GM12874 (cell line): ENCODE data around the gene NPAS4.

Experiments
- TF ChIP-seq, protein P1 (sequence below): IDR thresholded peaks from 2 replicates; pipeline ENCODE4 v1.5.1; 2011; ENCODE audit warnings: low read depth, mild to moderate bottlenecking, control low read depth, low read length, moderate library complexity; ENCODE audit not compliant: insufficient read depth

The NPAS4 gene

DNA sequence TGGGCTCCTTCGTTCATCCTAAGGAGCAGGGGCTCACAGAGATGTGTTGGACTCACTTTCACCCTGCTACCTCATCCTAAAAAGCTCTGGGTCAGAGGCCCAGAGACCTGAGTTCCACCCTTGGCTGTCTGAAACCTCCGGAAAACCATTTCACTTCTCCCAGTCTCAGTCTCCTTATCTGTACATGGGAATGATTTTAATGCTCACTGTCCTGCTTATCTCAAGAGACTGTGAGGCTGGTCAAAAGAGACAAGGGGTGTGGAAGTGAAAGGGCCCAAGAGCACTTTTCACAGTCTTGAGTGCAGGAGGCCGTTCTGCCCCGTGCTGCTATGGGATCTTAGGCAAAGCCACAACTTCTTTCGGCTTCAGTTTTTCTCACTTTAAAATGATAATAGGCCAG, 13.2 kb upstream of the NPAS4 start:
- TF ChIP-seq, protein P1, sequence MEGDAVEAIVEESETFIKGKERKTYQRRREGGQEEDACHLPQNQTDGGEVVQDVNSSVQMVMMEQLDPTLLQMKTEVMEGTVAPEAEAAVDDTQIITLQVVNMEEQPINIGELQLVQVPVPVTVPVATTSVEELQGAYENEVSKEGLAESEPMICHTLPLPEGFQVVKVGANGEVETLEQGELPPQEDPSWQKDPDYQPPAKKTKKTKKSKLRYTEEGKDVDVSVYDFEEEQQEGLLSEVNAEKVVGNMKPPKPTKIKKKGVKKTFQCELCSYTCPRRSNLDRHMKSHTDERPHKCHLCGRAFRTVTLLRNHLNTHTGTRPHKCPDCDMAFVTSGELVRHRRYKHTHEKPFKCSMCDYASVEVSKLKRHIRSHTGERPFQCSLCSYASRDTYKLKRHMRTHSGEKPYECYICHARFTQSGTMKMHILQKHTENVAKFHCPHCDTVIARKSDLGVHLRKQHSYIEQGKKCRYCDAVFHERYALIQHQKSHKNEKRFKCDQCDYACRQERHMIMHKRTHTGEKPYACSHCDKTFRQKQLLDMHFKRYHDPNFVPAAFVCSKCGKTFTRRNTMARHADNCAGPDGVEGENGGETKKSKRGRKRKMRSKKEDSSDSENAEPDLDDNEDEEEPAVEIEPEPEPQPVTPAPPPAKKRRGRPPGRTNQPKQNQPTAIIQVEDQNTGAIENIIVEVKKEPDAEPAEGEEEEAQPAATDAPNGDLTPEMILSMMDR, result no peak

DNA sequence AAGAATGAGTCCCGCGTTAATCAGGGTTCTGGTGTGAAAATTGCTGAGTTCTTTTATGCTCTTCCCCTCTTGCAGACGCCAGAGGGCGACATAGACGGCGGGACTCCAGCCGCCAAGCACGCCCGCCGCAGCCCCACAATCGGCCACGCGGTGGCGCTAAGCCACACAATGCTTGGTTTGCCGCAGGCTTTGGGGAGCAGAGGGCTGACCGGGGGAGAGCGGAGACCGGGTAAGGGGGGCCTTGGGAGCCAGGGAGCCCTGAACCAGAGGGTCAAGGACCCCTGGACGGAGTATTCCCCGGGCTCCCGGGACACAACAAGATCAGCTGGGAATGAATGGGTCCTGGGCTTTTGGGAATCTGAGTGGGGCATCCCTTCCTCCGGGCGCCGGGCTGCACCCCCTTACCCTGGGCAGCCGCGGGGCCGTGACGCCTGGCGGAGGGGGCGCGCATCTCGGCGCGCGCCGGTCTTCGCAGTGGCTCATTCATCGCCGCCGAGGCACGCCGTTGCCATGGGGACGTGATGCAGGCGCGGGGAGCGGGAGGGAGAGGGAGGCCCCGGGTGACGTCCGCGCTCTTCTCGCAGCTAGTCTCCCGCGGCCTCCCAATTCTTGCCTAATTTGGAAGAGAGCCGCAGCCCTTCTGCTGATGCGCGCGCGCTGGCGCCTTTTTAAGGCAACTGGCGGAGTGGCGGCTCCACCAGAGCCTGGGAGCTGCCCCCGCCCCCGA, 12.2 kb upstream of the NPAS4 start:
- TF ChIP-seq, protein P1, result peak; percentile 100

DNA sequence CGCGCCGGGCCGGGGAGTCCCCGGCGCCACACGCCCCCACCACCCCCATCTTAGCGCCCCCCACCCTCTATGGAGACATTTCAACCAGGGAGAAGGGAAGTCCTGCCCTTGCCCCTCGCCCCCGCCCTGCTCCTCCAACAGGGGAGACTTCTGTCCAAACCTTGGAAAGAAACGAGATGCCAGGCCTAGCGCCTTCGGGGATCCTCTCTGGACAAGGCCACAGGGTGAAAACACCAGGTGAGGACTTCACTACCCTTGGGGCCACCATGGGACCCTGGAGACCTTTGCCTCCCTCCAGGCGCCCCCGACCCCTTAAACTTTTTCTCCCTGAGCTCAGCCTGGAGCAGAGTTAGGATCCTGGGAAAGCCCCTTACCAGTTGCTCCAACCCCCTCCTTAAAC, 11.6 kb upstream of the NPAS4 start:
- TF ChIP-seq, protein P1, result no peak

DNA sequence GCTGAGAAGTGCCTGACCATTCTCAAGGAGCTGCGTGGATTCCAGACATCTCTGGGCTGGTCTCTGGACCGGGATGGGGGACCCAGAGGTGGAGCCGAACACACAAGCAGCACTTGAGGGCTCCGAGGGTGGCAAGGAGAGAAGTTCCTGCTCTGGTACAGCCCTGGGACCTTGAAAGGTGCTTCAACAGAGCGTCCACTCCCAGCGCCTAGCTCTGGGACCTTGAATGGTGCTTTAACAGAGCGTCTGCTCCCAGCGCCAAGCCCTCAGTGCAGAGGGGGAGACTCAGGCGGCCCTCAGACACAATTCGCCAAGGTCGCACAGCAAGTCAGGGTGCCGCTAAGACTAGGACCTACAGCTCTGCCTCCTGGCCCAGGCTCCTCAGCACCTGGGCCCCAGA, 10.6 kb upstream of the NPAS4 start:
- TF ChIP-seq, protein P1, result no peak

DNA sequence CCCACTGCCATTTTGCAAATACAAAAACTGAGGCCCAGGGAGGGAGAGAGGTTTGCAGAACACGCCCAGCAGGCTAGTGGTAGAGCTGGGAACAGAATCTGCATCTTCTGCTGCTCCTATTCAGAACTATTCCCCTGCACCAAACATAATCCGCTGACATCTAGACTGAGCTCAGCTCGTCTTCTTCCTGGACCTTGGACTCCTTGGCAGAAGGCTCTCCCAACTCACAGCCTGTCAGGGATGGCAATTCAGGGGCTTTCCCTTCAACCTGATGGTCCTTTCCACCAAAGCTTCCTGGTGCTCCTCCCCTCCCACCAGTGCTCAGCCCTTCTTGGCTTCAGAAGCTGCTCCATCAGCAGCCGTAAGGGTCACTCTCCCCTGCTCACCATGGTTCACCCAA, 9.5 kb upstream of the NPAS4 start:
- TF ChIP-seq, protein P1, result no peak

DNA sequence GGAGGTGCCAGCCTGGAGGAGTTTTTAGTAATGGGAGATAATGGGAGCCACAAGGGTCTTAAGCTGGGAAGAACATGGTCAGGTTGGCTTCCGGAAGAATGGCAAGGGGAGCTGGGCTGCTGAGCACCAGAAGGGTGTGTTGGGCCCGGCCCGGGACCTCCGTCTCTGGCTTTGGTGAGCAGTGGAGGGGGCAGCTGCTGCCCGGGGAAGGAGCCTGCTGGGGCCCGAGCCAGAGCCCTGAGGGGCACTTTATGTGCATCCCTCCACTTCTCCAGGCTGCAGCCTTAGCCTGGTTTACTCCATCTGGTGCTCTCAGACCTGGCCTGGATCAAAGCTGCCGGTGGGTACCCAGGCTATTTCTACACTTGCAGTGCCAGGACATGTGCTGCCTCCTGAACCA, 8.7 kb upstream of the NPAS4 start:
- TF ChIP-seq, protein P1, result no peak

DNA sequence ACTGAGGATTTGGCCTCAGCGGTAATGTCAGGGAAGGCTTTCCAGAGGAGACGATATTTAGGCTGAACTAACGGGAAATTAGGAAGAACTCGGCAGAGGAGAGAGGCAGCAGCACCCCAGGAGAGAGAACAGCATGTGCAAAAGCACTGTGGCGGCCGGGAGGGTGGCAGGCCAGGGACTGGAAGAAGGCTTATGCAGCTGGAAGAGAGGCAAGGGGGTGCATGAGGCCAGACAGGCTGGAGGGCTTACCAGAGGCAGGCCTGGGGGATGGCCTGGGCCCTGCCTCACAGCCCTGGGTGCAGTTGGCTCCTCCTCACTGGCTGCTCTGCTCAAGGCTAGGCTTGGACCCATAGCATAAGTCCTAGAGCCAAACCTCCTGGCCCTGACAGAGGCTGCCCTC, 7.7 kb upstream of the NPAS4 start:
- TF ChIP-seq, protein P1, result no peak
